Uterus (tissue), 4 donors: Measurements from ENCODE around the gene ALLC. TPM values are rescaled to one million over a fixed set of nuclear protein-coding genes. Genes with fewer than 3 reads are reported as not detected.

Experiments
- DNase-seq, 2 donors: peaks; one replicate each; pipeline ENCODE4 v3.0.0-alpha.2; 2019 to 2020
- H3K27ac ChIP-seq, 2 donors: fragments of 200-600 bp; sonication (generic); 1 replicate in 1 of 2; 2 replicates in 1 of 2; pipeline ENCODE4 v1.5.1; 2016 to 2018
- H3K27me3 ChIP-seq, 2 donors: fragments of 200-600 bp; sonication (generic); one replicate each; pipeline ENCODE4 v1.5.1; 2018 to 2019; ENCODE audit warnings: control low read depth in 1 of 2
- H3K36me3 ChIP-seq, 2 donors: fragments of 200-600 bp; sonication (generic); one replicate each; pipeline ENCODE4 v1.5.1; 2019; ENCODE audit warnings: control low read depth in 1 of 2
- H3K4me1 ChIP-seq, 2 donors: fragments of 200-600 bp; sonication (generic); one replicate each; pipeline ENCODE4 v1.5.1; 2018 to 2019; ENCODE audit warnings: control low read depth in 1 of 2
- H3K4me3 ChIP-seq, 2 donors: fragments of 200-600 bp; sonication (generic); 1 replicate in 1 of 2; 2 replicates in 1 of 2; pipeline ENCODE4 v1.5.1; 2018 to 2019; ENCODE audit warnings: mild to moderate bottlenecking in 1 of 2
- H3K9me3 ChIP-seq, 2 donors: fragments of 200-600 bp; sonication (generic); one replicate each; pipeline ENCODE4 v1.5.1; 2019; ENCODE audit warnings: control low read depth in 1 of 2
- POLR2A ChIP-seq, 2 donors: fragments of 450-650 bp; IDR thresholded peaks; one replicate each; pipeline ENCODE4 v1.6.1; 2016; ENCODE audit warnings: antibody characterized with exemption in 2 of 2, mild to moderate bottlenecking in 1 of 2, moderate library complexity in 1 of 2
- intact Hi-C: fragments of 100-400 bp; cut with DNase I; formaldehyde crosslinking; loops from one replicate; pipeline ENCODE4 v1.15.1; 2023; ENCODE audit warnings: low total_unique reads
- small RNA-seq: library from RNA; depleted of rRNA; stranded (forward); fragments of <200 nt; gene quantifications from one replicate; pipeline ENCODE3, GENCODE V24; 2016
- total RNA-seq, 4 donors: library from RNA; depleted of rRNA in 3 of 4; stranded (reverse); fragments of >200 nt in 3 of 4; gene quantifications; one replicate each; pipeline versions ENCODE4 v1.1.0 to v1.2.4, GENCODE V29; 2014 to 2023
- TF ChIP-seq, protein P1 (sequence below), 4 experiments: fragments of 200-600 bp in 2 of 4; fragments of 450-650 bp in 2 of 4; sonication (generic) in 2 of 4; IDR thresholded peaks; one replicate each; pipeline ENCODE4 v1.5.1; 2016 to 2019; ENCODE audit warnings: antibody characterized with exemption in 4 of 4, mild to moderate bottlenecking in 2 of 4, moderate library complexity in 1 of 4
- donor health status: DM: yes; HTN: yes; CAD: no.

ALLC gene
- total RNA-seq, 4 donors from 2014 or later: not detected

DNA sequence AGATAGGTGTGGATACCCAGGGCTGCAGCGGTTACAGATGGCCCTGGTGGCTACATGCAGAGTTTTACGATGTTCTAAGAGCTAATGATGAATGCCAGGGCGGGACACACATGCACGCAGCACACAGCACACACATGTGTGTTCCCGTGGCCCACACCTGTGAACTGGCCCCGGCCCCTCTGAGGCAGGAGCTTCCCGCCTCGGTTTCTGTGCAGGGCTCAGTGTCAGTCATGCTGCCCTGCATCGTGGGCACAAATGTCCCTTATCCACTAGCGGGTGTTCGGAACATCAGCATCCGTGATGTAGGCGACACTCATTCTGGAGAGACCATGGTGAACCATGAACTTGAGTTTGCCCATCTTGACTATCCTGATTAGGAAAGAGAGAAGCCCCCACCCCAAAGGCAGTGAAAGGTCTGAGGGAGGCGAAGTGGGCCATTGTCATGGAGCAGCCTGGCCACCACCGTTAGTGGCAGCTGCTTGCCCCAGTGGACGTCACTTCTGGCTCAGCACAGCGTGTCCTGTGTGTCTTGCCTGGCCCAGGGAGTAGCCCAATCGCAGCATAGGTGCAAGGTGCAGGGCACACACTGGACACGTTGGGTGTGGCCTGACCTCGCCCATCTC lies 89.1 kb downstream of the ALLC start:
- DNase-seq: no peak
- H3K4me3 ChIP-seq: no peak overlapping the region
- H3K27me3 ChIP-seq: no peaks in the 10 kb centered on the region
- H3K9me3 ChIP-seq: no peaks in the 10 kb centered on the region
- H3K4me1 ChIP-seq: no peaks in the 10 kb centered on the region
- no peak overlapping the region for H3K27ac ChIP-seq
- TF ChIP-seq POLR2A (IDR thresholded peaks at IDR 0.05): no peak
- TF ChIP-seq, protein P1, sequence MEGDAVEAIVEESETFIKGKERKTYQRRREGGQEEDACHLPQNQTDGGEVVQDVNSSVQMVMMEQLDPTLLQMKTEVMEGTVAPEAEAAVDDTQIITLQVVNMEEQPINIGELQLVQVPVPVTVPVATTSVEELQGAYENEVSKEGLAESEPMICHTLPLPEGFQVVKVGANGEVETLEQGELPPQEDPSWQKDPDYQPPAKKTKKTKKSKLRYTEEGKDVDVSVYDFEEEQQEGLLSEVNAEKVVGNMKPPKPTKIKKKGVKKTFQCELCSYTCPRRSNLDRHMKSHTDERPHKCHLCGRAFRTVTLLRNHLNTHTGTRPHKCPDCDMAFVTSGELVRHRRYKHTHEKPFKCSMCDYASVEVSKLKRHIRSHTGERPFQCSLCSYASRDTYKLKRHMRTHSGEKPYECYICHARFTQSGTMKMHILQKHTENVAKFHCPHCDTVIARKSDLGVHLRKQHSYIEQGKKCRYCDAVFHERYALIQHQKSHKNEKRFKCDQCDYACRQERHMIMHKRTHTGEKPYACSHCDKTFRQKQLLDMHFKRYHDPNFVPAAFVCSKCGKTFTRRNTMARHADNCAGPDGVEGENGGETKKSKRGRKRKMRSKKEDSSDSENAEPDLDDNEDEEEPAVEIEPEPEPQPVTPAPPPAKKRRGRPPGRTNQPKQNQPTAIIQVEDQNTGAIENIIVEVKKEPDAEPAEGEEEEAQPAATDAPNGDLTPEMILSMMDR (IDR thresholded peaks at IDR 0.05): no peak
- intact Hi-C loops: no loop called here
- H3K36me3 ChIP-seq: no peaks in the 10 kb centered on the region

DNA sequence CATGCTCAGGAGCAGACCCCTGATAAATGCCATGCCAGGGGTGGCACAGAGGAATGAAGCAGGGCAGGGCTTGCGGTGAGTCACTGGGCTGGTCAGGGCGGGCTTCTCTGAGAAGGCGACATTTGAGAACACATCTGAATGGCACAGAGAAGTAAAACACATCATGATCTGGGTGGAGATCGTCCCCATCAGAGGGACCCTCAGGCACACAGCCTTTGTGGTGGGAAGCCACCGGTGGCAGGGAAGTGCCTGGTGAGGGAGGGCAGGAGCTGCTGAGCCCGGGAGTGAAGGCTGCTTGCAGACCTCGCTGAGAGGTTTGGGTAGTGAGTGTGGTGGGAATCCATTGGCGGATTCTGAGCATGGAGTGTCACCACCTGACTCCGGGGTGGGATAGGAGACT lies 89.8 kb downstream of the ALLC start:
- Histone ChIP-seq H3K36me3 (no peaks in the 10 kb centered on the region), H3K9me3 (no peaks in the 10 kb centered on the region), H3K27ac (no peak overlapping the region), H3K4me3 (no peak overlapping the region), H3K4me1 (no peaks in the 10 kb centered on the region), H3K27me3 (no peaks in the 10 kb centered on the region)
- TF ChIP-seq, protein P1 (IDR thresholded peaks at IDR 0.05): no peak
- no peak for TF ChIP-seq POLR2A (IDR thresholded peaks at IDR 0.05)
- no peak for DNase-seq
- intact Hi-C loops: no loop called here

DNA sequence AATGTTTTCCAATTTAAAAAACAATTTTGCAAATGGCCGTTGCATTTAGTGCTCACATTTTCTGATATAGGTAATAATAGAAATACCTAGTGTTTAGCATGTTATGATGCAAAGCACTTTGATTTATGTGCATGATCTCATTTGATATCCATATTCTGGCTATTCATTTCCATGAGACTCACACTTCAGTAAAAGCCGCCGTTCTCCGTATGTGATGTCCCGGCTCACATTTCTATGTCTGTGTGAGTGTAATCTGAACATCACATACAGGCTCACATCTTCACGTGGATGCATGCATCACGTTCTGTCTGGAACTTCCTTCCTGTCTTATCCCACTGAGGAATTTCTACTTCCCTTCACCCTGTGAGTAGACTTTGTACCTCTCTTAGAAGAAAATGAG lies 91.2 kb downstream of the ALLC start:
- Histone ChIP-seq H3K4me3 (no peak overlapping the region), H3K36me3 (no peaks in the 10 kb centered on the region), H3K9me3 (no peaks in the 10 kb centered on the region), H3K4me1 (no peaks in the 10 kb centered on the region), H3K27me3 (no peaks in the 10 kb centered on the region), H3K27ac (no peak overlapping the region)
- intact Hi-C loops: no loop called here
- TF ChIP-seq POLR2A (IDR thresholded peaks at IDR 0.05): no peak
- TF ChIP-seq, protein P1 (IDR thresholded peaks at IDR 0.05): no peak
- no peak for DNase-seq

DNA sequence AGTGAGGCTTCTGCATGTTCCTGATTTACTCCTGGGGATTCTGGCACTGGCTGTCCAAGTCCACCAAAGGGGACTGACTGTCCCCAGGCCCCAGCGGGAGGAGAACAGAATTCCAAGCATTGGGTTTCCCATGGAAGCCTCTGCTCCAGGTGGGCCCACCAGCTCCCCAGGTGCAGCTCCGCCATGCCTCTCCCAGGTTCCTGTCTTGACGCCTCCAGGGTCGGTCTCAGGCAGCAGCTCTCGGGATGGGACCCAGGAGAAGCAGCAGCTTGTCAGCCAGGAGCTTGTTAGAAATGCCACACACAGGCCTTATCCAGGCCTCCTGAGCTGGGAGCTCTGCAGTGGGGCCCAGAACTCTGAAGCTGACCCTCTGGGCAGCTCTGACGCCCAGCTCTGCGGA lies 93.3 kb downstream of the ALLC start:
- Histone ChIP-seq H3K27me3 (no peaks in the 10 kb centered on the region), H3K9me3 (no peaks in the 10 kb centered on the region), H3K36me3 (no peaks in the 10 kb centered on the region), H3K27ac (no peak overlapping the region), H3K4me1 (no peaks in the 10 kb centered on the region), H3K4me3 (no peak overlapping the region)
- intact Hi-C loops: no loop called here
- no peak for DNase-seq
- TF ChIP-seq, protein P1 (IDR thresholded peaks at IDR 0.05): no peak
- TF ChIP-seq POLR2A (IDR thresholded peaks at IDR 0.05): no peak

DNA sequence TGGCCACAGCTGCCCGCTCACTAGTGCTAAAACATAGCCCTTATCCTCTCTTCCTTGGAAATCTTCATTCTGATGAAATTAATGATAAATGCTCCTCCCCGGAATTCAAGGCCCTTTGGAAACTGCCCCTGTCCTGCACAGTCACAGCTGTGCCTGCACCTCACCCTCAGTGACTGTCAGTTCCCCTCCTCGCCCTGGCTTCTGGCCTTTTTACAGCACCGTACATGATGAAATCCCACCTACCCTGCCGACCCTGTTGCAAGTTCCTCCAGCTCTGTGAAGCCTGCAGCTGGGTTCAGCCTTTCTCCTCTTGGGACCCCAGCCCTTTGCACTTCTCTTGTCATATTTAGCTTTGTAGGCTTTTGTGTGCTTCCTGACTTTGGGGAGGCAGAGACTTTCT lies 93.8 kb downstream of the ALLC start:
- intact Hi-C loops: no loop called here
- H3K4me3 ChIP-seq: no peak overlapping the region
- H3K36me3 ChIP-seq: no peaks in the 10 kb centered on the region
- no peak overlapping the region for H3K27ac ChIP-seq
- no peaks in the 10 kb centered on the region for H3K9me3 ChIP-seq
- no peak for TF ChIP-seq POLR2A (IDR thresholded peaks at IDR 0.05)
- no peaks in the 10 kb centered on the region for H3K4me1 ChIP-seq
- DNase-seq: no peak
- H3K27me3 ChIP-seq: no peaks in the 10 kb centered on the region

Small RNAs within 50 kb of the gene (small RNA-seq; reads per million reads assigned to genes)
- gene TMSB4XP2: not detected

Other genes starting within 250 kb of the ALLC start
- gene ADI1, start 138.7 kb upstream of the ALLC start, total RNA-seq: 10 to 100 TPM; 31.5 to 65.0 (median 37.9) TPM
- 10 to 100 TPM in 3 of 4 donors, 1 to 10 TPM in 1; 4.1 to 28.6 (median 15.2) TPM for gene RNASEH1, start 99.9 kb upstream of the ALLC start, total RNA-seq
- 1,000 to 10,000 TPM; 1,483 to 9,424 (median 4,498) TPM for gene RPS7, start 82.9 kb upstream of the ALLC start, total RNA-seq
- gene COLEC11, start 63.1 kb upstream of the ALLC start, total RNA-seq: under 1 TPM in 2 of 4 donors, not detected in 2; 0.37 to 0.55 TPM
- not detected for gene DCDC2C, start 45.4 kb downstream of the ALLC start, total RNA-seq